ENCODE results near the gene OR52H1. TPM values are rescaled to one million over a fixed set of nuclear protein-coding genes. Genes with fewer than 3 reads are reported as not detected.

OR52H1 gene
- total RNA-seq, 4 donors from 2014 or later: 2.1 to 13.8 (median 2.1) TPM; not detected in 1

GRCh38 chr11:5550440-5551095 lies 2.2 kb upstream of the OR52H1 start:
- Histone ChIP-seq H3K4me3 (no peak overlapping the region), H3K4me1 (no peaks in the 10 kb centered on the region), H3K36me3 (no peaks in the 10 kb centered on the region), H3K27me3 (no peaks in the 10 kb centered on the region), H3K9me3 (no peaks in the 10 kb centered on the region), H3K27ac (no peak overlapping the region)
- TF ChIP-seq CTCF (IDR thresholded peaks at IDR 0.05): no peak
- TF ChIP-seq POLR2A (IDR thresholded peaks at IDR 0.05): no peak
- DNase-seq: no peak
- intact Hi-C loops (cut with DNase I; ENCODE audit: low total_unique reads): no loop called here

GRCh38 chr11:5547982-5548381 lies 358 bp downstream of the OR52H1 start:
- H3K27ac ChIP-seq: no peak overlapping the region
- H3K4me1 ChIP-seq: no peaks in the 10 kb centered on the region
- intact Hi-C loops (cut with DNase I; ENCODE audit: low total_unique reads): no loop called here
- DNase-seq: no peak
- H3K36me3 ChIP-seq: no peaks in the 10 kb centered on the region
- TF ChIP-seq POLR2A (IDR thresholded peaks at IDR 0.05): no peak
- no peaks in the 10 kb centered on the region for H3K9me3 ChIP-seq
- H3K4me3 ChIP-seq: no peak overlapping the region
- no peaks in the 10 kb centered on the region for H3K27me3 ChIP-seq

DNA sequence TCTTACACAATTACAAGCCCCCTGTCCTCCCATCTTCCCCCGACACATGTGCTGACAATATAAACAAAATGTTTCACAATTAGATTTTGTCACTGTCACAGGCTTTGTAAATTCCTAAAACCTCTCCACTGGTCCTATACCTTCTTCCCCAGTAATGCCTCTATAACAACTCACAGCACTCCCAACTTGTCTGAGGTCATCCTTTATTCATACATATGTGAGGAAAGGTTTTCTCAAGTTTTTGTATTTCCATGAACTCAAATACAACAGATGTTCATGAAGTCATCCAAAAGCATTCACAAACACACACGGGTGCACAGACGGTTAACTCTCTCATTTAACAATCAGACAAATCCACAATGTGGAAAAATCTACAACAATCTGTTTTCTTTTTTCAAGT lies 1.9 kb downstream of the OR52H1 start:
- DNase-seq: no peak
- TF ChIP-seq POLR2A (IDR thresholded peaks at IDR 0.05) (no peak), CTCF (IDR thresholded peaks at IDR 0.05) (no peak)
- Histone ChIP-seq H3K9me3 (no peaks in the 10 kb centered on the region), H3K36me3 (no peaks in the 10 kb centered on the region), H3K27ac (no peak overlapping the region), H3K27me3 (no peaks in the 10 kb centered on the region), H3K4me3 (no peak overlapping the region), H3K4me1 (no peaks in the 10 kb centered on the region)
- intact Hi-C loops (cut with DNase I; ENCODE audit: low total_unique reads): no loop called here

GRCh38 chr11:5541427-5541826 lies 6.9 kb downstream of the OR52H1 start:
- Histone ChIP-seq H3K9me3 (no peaks in the 10 kb centered on the region), H3K27me3 (no peaks in the 10 kb centered on the region), H3K4me1 (no peaks in the 10 kb centered on the region), H3K4me3 (no peak overlapping the region), H3K27ac (no peak overlapping the region), H3K36me3 (no peaks in the 10 kb centered on the region)
- TF ChIP-seq POLR2A (IDR thresholded peaks at IDR 0.05) (no peak), CTCF (IDR thresholded peaks at IDR 0.05) (no peak)
- no peak for DNase-seq
- intact Hi-C loops (cut with DNase I; ENCODE audit: low total_unique reads): no loop called here

DNA sequence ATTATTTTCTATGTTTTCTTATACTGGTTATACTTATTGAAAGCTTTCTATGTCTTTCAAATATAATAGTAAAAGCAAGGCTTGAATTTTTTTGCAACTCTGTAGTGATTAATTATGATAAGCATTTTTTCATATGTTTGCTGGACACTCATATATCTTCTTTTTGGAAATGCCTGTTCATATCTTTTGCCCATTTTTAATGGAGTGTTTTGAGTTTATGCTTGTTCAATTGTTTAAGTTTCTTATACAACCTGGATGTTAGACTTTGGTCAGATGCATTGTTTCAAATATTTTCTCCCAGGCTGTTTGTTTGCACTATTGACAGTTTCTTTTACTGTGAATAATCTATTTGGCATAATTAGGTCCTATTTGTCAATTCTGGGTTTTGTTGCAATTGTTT lies 11.9 kb downstream of the OR52H1 start:
- Histone ChIP-seq H3K4me1 (no peaks in the 10 kb centered on the region), H3K4me3 (no peak overlapping the region), H3K27me3 (no peaks in the 10 kb centered on the region), H3K36me3 (no peaks in the 10 kb centered on the region), H3K9me3 (no peaks in the 10 kb centered on the region), H3K27ac (no peak overlapping the region)
- TF ChIP-seq CTCF (IDR thresholded peaks at IDR 0.05): no peak
- no peak for TF ChIP-seq POLR2A (IDR thresholded peaks at IDR 0.05)
- intact Hi-C loops (cut with DNase I; ENCODE audit: low total_unique reads): no loop called here
- no peak for DNase-seq

DNA sequence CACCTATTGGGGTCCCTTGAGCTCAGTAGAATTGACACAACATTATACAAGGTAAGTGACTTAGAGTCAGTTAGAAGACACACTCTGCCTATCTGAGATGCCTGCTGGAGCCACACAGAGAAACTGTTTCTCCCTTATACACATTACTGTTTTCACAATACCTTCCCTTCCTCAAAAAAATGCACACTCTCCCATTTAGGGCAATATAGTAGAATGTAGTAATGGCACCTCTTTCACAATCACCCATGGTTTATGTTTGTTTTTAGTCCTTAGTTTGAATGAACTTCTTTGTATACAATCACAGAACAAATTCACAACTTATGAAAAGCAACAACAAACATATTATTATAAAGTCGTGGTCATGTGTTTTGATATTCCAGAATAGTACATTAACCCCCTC lies 14.3 kb downstream of the OR52H1 start:
- intact Hi-C loops (cut with DNase I; ENCODE audit: low total_unique reads): no loop called here
- Histone ChIP-seq H3K4me3 (no peak overlapping the region), H3K9me3 (no peaks in the 10 kb centered on the region), H3K27me3 (no peaks in the 10 kb centered on the region), H3K36me3 (no peaks in the 10 kb centered on the region), H3K27ac (no peak overlapping the region), H3K4me1 (no peaks in the 10 kb centered on the region)
- TF ChIP-seq POLR2A (IDR thresholded peaks at IDR 0.05) (no peak), CTCF (IDR thresholded peaks at IDR 0.05) (no peak)
- DNase-seq: no peak

All from uterus (tissue), 4 donors.